ENCODE results near the gene EXOC4. TPM values are rescaled to one million over a fixed set of nuclear protein-coding genes. Genes with fewer than 3 reads are reported as not detected.

EXOC4 gene
- total RNA-seq, result 34.5 and 52.3 TPM in 2 replicates

GRCh38 chr7:133252858-133253518 lies at the start of gene EXOC4:
TSS of gene EXOC4 (plus strand) at chr7:133253078.

Other genes starting within 250 kb of the EXOC4 start
- 46.7 and 49.2 TPM in 2 replicates for gene CHCHD3, start 171.0 kb upstream of the EXOC4 start, total RNA-seq

Data from airway epithelial cell (primary cell).